ENCODE results near the gene NF1. TPM values are rescaled to one million over a fixed set of nuclear protein-coding genes. Genes with fewer than 3 reads are reported as not detected.

Gene NF1
- polyA plus RNA-seq, 1 of the 3 experiments (the other 2 are of a cell fraction), result 19.6 TPM

DNA sequence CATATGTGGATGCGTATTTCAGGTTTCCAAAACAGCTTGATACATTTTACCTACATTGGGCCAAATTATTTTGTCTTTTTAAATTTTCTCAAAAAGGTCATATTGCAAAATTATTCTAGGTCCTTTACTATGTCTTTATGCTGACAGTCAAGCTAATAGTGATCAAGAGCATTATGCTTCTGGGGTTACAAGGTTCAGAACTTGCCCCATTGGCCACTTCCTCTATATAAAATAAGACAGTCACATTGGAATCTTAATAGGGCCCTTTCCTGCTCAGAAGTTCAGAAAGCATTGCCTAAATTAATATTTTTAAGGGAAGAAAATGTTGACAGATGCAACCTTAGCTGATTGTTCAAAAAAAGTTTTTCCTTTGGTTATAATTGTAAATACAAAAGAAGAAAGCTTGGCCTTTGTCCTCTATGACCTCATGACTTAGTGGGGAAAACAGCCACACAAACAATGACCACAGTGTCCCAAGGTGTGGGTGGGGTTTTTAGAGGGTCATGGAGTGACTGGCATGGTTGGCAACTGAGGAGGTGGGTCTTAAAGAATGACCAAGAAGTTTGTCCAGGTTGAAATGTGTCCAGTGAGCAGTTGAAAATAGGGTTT lies 284.9 kb downstream of the NF1 start (continued):
- TF ChIP-seq SIN3A (IDR thresholded peaks at IDR 0.05; ENCODE audit: borderline replicate concordance, low read depth, low read length), result no peak
- TF ChIP-seq GABPA (IDR thresholded peaks at IDR 0.05; ENCODE audit: low read depth), result no peak
- TF ChIP-seq TCF12 (IDR thresholded peaks at IDR 0.05), result no peak
- TF ChIP-seq, protein P1, sequence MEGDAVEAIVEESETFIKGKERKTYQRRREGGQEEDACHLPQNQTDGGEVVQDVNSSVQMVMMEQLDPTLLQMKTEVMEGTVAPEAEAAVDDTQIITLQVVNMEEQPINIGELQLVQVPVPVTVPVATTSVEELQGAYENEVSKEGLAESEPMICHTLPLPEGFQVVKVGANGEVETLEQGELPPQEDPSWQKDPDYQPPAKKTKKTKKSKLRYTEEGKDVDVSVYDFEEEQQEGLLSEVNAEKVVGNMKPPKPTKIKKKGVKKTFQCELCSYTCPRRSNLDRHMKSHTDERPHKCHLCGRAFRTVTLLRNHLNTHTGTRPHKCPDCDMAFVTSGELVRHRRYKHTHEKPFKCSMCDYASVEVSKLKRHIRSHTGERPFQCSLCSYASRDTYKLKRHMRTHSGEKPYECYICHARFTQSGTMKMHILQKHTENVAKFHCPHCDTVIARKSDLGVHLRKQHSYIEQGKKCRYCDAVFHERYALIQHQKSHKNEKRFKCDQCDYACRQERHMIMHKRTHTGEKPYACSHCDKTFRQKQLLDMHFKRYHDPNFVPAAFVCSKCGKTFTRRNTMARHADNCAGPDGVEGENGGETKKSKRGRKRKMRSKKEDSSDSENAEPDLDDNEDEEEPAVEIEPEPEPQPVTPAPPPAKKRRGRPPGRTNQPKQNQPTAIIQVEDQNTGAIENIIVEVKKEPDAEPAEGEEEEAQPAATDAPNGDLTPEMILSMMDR (IDR thresholded peaks at IDR 0.05), result no peak
- no peak for TF ChIP-seq GATA2 (CRISPR knock-in tag; IDR thresholded peaks at IDR 0.05)
- no peak for TF ChIP-seq SMC3 (IDR thresholded peaks at IDR 0.05; ENCODE audit: low read depth, low read length)
- TF ChIP-seq NFIC (IDR thresholded peaks at IDR 0.05; ENCODE audit: borderline replicate concordance), result no peak
- TF ChIP-seq FOSL2 (IDR thresholded peaks at IDR 0.05; ENCODE audit: borderline replicate concordance, low read depth), result no peak

DNA sequence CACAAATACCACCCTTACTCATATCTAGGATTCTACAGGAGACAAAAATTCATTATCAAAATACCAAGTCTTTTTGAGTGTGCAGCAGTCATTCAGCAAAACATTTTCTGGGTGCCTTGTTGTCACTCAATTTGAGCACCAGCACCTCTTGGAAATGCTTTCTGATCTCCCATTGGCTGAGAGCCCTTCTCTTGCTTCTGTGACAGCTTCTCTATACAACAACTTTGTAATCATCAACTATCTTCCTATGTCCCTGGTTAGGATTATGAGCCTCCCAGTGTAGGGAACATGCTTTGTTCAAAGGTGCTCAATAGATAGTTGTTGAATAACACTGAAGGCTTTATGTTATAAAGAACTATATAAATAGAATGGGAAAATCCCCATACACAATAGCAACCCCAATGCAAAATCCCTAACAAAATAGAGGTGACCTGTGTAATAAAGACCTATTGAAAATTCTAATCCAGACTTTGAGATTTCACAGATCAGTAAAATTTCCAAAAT lies 286.4 kb downstream of the NF1 start:
- TF ChIP-seq, protein P2, sequence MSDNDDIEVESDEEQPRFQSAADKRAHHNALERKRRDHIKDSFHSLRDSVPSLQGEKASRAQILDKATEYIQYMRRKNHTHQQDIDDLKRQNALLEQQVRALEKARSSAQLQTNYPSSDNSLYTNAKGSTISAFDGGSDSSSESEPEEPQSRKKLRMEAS (IDR thresholded peaks at IDR 0.05; ENCODE audit: low read depth), result no peak
- no peak for TF ChIP-seq GATA2 (CRISPR knock-in tag; IDR thresholded peaks at IDR 0.05)
- TF ChIP-seq SIN3A (IDR thresholded peaks at IDR 0.05; ENCODE audit: borderline replicate concordance, low read depth, low read length), result no peak
- no peak for TF ChIP-seq TCF12 (IDR thresholded peaks at IDR 0.05)
- no peak for TF ChIP-seq FOXM1 (IDR thresholded peaks at IDR 0.05; ENCODE audit: low read depth)
- TF ChIP-seq, protein P3, sequence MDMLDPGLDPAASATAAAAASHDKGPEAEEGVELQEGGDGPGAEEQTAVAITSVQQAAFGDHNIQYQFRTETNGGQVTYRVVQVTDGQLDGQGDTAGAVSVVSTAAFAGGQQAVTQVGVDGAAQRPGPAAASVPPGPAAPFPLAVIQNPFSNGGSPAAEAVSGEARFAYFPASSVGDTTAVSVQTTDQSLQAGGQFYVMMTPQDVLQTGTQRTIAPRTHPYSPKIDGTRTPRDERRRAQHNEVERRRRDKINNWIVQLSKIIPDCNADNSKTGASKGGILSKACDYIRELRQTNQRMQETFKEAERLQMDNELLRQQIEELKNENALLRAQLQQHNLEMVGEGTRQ (IDR thresholded peaks at IDR 0.05; ENCODE audit: borderline replicate concordance, low read depth, low read length), result no peak
- TF ChIP-seq, protein P4, sequence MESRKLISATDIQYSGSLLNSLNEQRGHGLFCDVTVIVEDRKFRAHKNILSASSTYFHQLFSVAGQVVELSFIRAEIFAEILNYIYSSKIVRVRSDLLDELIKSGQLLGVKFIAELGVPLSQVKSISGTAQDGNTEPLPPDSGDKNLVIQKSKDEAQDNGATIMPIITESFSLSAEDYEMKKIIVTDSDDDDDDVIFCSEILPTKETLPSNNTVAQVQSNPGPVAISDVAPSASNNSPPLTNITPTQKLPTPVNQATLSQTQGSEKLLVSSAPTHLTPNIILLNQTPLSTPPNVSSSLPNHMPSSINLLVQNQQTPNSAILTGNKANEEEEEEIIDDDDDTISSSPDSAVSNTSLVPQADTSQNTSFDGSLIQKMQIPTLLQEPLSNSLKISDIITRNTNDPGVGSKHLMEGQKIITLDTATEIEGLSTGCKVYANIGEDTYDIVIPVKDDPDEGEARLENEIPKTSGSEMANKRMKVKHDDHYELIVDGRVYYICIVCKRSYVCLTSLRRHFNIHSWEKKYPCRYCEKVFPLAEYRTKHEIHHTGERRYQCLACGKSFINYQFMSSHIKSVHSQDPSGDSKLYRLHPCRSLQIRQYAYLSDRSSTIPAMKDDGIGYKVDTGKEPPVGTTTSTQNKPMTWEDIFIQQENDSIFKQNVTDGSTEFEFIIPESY (IDR thresholded peaks at IDR 0.05; ENCODE audit: borderline replicate concordance, low read depth), result no peak
- TF ChIP-seq SMC3 (IDR thresholded peaks at IDR 0.05; ENCODE audit: low read depth, low read length), result no peak
- no peak for TF ChIP-seq NFIC (IDR thresholded peaks at IDR 0.05; ENCODE audit: borderline replicate concordance)
- TF ChIP-seq YY1 (IDR thresholded peaks at IDR 0.05; ENCODE audit: low read depth), result no peak
- TF ChIP-seq MXI1 (IDR thresholded peaks at IDR 0.05; ENCODE audit: low read depth, low read length), result no peak
- no peak for TF ChIP-seq RCOR1 (IDR thresholded peaks at IDR 0.05; ENCODE audit: low read length)
- TF ChIP-seq CHD2 (IDR thresholded peaks at IDR 0.05; ENCODE audit: low read length, partially characterized antibody), result no peak
- TF ChIP-seq, protein P5, sequence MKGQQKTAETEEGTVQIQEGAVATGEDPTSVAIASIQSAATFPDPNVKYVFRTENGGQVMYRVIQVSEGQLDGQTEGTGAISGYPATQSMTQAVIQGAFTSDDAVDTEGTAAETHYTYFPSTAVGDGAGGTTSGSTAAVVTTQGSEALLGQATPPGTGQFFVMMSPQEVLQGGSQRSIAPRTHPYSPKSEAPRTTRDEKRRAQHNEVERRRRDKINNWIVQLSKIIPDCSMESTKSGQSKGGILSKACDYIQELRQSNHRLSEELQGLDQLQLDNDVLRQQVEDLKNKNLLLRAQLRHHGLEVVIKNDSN (IDR thresholded peaks at IDR 0.05; ENCODE audit: borderline replicate concordance, low read depth), result no peak
- TF ChIP-seq RFX5 (IDR thresholded peaks at IDR 0.05; ENCODE audit: low read length), result no peak
- TF ChIP-seq, protein P1 (IDR thresholded peaks at IDR 0.05), result no peak
- no peak for TF ChIP-seq JUND (IDR thresholded peaks at IDR 0.05)
- no peak for TF ChIP-seq MEF2A (IDR thresholded peaks at IDR 0.05; ENCODE audit: borderline replicate concordance, low read depth)
- TF ChIP-seq POLR2AphosphoS5 (IDR thresholded peaks at IDR 0.05; ENCODE audit: low read depth, low read length), result no peak
- DNase-seq, result no peak
- Histone ChIP-seq H3K79me2 (ENCODE audit: insufficient read depth) (no peaks in the 10 kb centered on the region), H3K9me3 (no peaks in the 10 kb centered on the region), H3K4me2 (no peak overlapping the region), H3K4me1 (ENCODE audit: control insufficient read depth in 1 of 2, insufficient read depth in 2 of 2, low read depth in 1 of 2, low read length in 1 of 2) (no peaks in the 10 kb centered on the region; a peak in 1 of 4 replicates), H2AFZ (ENCODE audit: low read depth) (no peak overlapping the region), H3K27me3 (ENCODE audit: insufficient read depth) (no peaks in the 10 kb centered on the region), H3F3A (replicated peaks; ENCODE audit: insufficient read depth) (peaks cover 6% of the 10 kb centered on the region), H3K36me3 (replicated peaks in 1 of 2; ENCODE audit: control insufficient read depth in 1 of 2, insufficient read depth in 2 of 2, low read length in 1 of 2) (peaks cover 34 to 36% of the 10 kb centered on the region in 2 experiments), H4K20me1 (ENCODE audit: insufficient read depth) (no peaks in the 10 kb centered on the region), H3K27ac (ENCODE audit: low read depth in 2 of 2, low read length in 1 of 2) (no peak overlapping the region), H3K4me3 (ENCODE audit: low read depth in 2 of 2, low read length in 1 of 2) (no peak overlapping the region), H3K9me2 (no peaks in the 10 kb centered on the region), H3K9ac (no peak overlapping the region)
- POLR2A ChIA-PET, result no interaction called here
- CTCF ChIA-PET, result interaction anchor here (2.8 kb wide), 1 partner anchor 8 kb away, joined by 8 read pairs; no protein-coding TSS in a partner anchor
